ENCODE results near the gene NUB1.

The NUB1 gene

DNA sequence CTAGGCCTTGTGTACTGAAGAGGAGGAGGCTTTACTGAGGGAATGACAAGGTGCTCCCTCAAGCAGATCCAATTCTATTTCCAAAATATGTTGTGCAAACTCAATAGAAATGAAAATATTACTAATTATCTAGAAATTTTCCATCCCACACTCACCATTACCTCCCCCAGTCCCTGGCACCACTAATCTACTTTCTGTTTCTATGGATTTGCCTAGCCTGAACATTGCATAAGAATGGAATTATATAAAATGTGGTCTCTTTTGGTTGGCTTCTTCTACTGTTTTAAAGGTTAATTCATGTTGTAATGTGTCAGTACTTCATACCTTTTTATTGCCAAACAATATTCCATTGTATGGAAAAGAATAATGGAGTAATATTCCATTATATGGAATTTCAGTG is 18.7 kb upstream of the NUB1 start:
- no peaks in the 10 kb centered on the region for H3K27me3 Mint-ChIP-seq
- H3K27ac Mint-ChIP-seq: no peak overlapping the region
- no peak overlapping the region for H3K4me3 Mint-ChIP-seq
- DNase-seq: no peak
- H3K9me3 Mint-ChIP-seq: peaks cover 12% of the 10 kb centered on the region
- H3K4me1 Mint-ChIP-seq (ENCODE audit: low read depth): no peaks in the 10 kb centered on the region
- no peaks in the 10 kb centered on the region for H3K36me3 Mint-ChIP-seq (ENCODE audit: low read depth)

DNA sequence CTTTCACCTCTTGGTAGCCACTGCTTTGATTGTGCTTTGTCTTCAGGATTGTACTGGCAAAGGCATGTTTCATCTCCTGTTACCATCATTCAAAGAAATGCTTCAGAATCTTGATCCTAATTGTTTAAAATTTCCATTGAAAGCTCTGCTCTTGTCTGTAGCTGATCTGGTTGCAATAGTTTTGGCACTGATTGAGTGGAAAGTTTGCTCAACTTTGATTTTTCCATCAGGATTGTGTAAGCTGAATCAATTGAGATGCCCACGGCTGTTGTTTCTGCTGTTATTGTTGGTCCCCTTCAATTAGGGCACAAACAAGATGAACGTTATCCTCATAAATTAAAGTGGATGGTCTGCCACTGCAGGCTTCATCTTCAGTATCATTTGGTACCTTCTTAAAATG is 14.6 kb upstream of the NUB1 start:
- Mint-ChIP-seq H3K36me3 (ENCODE audit: low read depth) (no peaks in the 10 kb centered on the region), H3K27me3 (no peaks in the 10 kb centered on the region), H3K27ac (no peak overlapping the region), H3K9me3 (no peaks in the 10 kb centered on the region), H3K4me3 (no peak overlapping the region), H3K4me1 (ENCODE audit: low read depth) (no peaks in the 10 kb centered on the region)
- no peak for DNase-seq

DNA sequence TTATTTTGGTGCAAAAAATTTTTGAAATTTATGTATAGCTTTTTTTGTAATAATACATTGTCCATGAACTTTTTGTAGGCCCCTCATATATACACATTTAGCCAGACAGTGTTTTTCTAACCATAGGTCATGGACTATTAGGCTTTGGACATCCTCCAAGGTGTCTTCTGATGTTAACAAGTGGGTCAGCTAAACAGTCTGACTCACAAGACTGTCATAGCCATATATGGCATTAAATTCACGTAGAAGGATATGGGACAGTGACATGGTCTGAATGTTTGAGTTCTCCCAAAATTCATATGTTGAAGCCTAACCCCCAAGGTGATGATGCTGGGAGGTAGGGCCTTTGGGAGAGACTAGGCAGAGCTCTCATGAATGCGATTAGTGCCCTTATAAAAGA is 14.0 kb upstream of the NUB1 start:
- Mint-ChIP-seq H3K27me3 (no peaks in the 10 kb centered on the region), H3K9me3 (no peaks in the 10 kb centered on the region), H3K27ac (no peak overlapping the region), H3K4me1 (ENCODE audit: low read depth) (no peaks in the 10 kb centered on the region), H3K36me3 (ENCODE audit: low read depth) (no peaks in the 10 kb centered on the region), H3K4me3 (no peak overlapping the region)
- no peak for DNase-seq

- H3K4me1 Mint-ChIP-seq (ENCODE audit: low read depth): no peaks in the 10 kb centered on the region
- DNase-seq: no peak
- H3K36me3 Mint-ChIP-seq (ENCODE audit: low read depth): no peaks in the 10 kb centered on the region
- no peaks in the 10 kb centered on the region for H3K27me3 Mint-ChIP-seq
- no peak overlapping the region for H3K4me3 Mint-ChIP-seq
- no peaks in the 10 kb centered on the region for H3K9me3 Mint-ChIP-seq
- no peak overlapping the region for H3K27ac Mint-ChIP-seq
These were observed 11.4 kb upstream of the NUB1 start for GRCh38 chr7:151330181-151330580.

- H3K4me3 Mint-ChIP-seq: no peak overlapping the region
- no peaks in the 10 kb centered on the region for H3K9me3 Mint-ChIP-seq
- no peaks in the 10 kb centered on the region for H3K36me3 Mint-ChIP-seq (ENCODE audit: low read depth)
- no peaks in the 10 kb centered on the region for H3K27me3 Mint-ChIP-seq
- no peak overlapping the region for H3K27ac Mint-ChIP-seq
- DNase-seq: no peak
- peaks cover 1% of the 10 kb centered on the region for H3K4me1 Mint-ChIP-seq (ENCODE audit: low read depth)
These were observed 11.0 kb upstream of the NUB1 start for GRCh38 chr7:151330661-151331060.

GRCh38 chr7:151334628-151335027 is 7.0 kb upstream of the NUB1 start:
- no peak overlapping the region for H3K27ac Mint-ChIP-seq

DNA sequence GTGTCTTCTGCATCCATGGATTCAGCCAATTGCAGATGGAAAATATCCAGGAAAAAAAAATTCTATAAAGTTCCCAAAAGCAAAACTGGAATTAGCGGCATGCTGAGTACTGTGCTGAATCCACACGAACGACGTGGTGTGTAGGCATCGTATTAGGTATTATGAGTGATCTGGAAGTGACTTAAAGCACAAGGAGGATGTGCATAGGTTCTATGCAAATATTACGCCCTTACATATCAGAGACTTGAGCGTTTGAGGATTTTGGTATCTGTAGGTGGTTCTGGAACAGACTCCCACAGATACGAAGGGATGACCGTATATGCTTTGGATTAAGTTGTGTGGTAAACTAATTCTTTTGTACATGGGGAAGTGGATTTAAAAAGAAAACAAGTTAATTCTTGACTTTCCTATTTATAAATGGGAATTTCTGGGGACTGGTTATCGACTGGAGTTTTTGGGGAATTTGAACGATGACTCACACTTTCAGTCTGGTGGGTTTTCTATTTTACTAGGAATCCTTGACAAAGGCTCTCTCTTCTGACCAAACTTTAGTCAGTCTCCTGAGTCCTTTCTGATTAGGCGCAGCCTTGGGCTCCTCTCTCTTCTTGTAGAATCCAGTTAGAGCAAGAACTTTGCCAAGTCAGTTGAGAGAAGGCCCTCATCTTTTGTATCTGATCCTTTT is 5.4 kb upstream of the NUB1 start:
- peaks cover 3% of the 10 kb centered on the region for H3K9me3 Mint-ChIP-seq
- no peak overlapping the region for H3K4me3 Mint-ChIP-seq
- H3K4me1 Mint-ChIP-seq (ENCODE audit: low read depth): peaks cover 33% of the 10 kb centered on the region
- H3K36me3 Mint-ChIP-seq (ENCODE audit: low read depth): no peaks in the 10 kb centered on the region
- H3K27me3 Mint-ChIP-seq: no peaks in the 10 kb centered on the region
- DNase-seq: no peak
- H3K27ac Mint-ChIP-seq: no peak overlapping the region

More at GRCh38 chr7:151334628-151335027, 7.0 kb upstream of the NUB1 start:
- no peak overlapping the region for H3K4me3 Mint-ChIP-seq
- H3K27me3 Mint-ChIP-seq: no peaks in the 10 kb centered on the region
- peaks cover 19% of the 10 kb centered on the region for H3K4me1 Mint-ChIP-seq (ENCODE audit: low read depth)
- peaks cover 3% of the 10 kb centered on the region for H3K9me3 Mint-ChIP-seq
- no peak for DNase-seq
- H3K36me3 Mint-ChIP-seq (ENCODE audit: low read depth): no peaks in the 10 kb centered on the region

DNA sequence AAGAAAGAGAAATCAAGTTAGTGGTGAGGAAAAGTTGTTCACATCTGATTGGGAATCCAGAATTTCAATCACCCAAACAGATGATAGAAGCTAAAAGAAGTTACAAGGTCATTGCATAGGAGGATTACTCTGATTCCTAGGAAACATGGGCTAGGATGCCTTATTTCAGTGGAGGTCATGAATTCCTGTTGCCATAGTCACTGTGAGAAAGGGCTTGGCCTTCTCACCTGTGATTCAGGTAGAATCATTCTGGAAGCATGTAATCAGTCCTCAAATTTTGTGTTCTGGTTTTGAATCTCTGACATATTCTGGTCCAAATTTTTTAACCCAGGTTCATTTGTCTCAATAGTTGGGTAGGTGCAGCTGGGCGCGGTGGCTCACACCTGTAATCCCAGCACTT is 4.3 kb upstream of the NUB1 start:
- no peaks in the 10 kb centered on the region for H3K27me3 Mint-ChIP-seq

GRCh38 chr7:151338809-151339208 is 2.8 kb upstream of the NUB1 start:
- Mint-ChIP-seq H3K9me3 (peaks cover 3% of the 10 kb centered on the region), H3K4me3 (no peak overlapping the region), H3K27me3 (no peaks in the 10 kb centered on the region), H3K36me3 (ENCODE audit: low read depth) (peaks cover 12% of the 10 kb centered on the region), H3K27ac (no peak overlapping the region), H3K4me1 (ENCODE audit: low read depth) (peaks cover 46% of the 10 kb centered on the region)
- no peak for DNase-seq

More for the DNA sequence above, 4.3 kb upstream of the NUB1 start:
- Mint-ChIP-seq H3K4me3 (no peak overlapping the region), H3K4me1 (ENCODE audit: low read depth) (peaks cover 36% of the 10 kb centered on the region), H3K27ac (no peak overlapping the region), H3K9me3 (peaks cover 3% of the 10 kb centered on the region), H3K36me3 (ENCODE audit: low read depth) (peaks cover 2% of the 10 kb centered on the region)
- DNase-seq: no peak

DNA sequence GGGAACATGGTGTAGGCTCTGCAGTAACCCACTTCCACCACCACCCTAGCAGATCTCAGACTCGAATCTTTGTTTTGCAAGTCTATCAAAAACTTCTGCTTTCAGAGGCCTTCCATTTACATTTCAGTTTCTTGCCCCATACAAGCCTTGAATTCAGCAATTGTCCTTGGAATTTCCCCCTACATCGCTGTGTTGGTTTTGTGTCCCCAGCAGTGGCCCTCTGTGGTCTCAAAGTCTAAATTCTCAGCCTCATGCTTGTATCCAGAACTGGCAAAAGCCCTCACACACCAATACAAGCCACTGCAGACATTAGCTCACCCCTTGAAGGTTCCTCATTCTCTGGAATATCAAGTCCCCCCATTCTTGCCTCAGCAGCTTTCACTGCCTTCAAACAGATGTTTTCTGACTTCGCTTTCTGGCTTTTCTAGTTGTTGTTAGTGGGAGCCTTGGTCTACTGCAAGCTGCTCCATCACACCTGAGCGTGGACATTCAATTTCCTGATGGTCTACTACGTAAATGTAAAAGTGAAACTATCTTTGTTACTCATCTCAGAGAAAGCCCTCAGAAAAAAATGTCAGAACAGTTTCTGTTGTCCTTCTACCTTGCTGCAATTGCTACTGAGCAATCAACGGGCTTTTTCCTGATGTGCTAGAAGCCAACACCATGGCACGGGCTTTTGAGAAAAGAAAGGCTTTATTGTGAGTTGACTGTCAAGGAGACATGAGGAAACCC is 1.8 kb upstream of the NUB1 start:
- DNase-seq: no peak
- Mint-ChIP-seq H3K4me3 (no peak overlapping the region), H3K36me3 (ENCODE audit: low read depth) (peaks cover 12% of the 10 kb centered on the region), H3K27me3 (no peaks in the 10 kb centered on the region), H3K27ac (peak overlapping the region; percentile 73), H3K4me1 (ENCODE audit: low read depth) (peaks cover 48% of the 10 kb centered on the region), H3K9me3 (peaks cover 3% of the 10 kb centered on the region)

GRCh38 chr7:151340794-151341356 is 737 bp upstream of the NUB1 start:
- H3K4me3 Mint-ChIP-seq: peak overlapping the region; percentile 82
- peak overlapping the region; percentile 50 for H3K27ac Mint-ChIP-seq

GRCh38 chr7:151342102-151342646 is 562 bp downstream of the NUB1 start:
- H3K36me3 Mint-ChIP-seq (ENCODE audit: low read depth): peaks cover 31% of the 10 kb centered on the region
- no peak for DNase-seq

More at GRCh38 chr7:151340794-151341356, 737 bp upstream of the NUB1 start:
- Mint-ChIP-seq H3K4me1 (ENCODE audit: low read depth) (peaks cover 52% of the 10 kb centered on the region), H3K36me3 (ENCODE audit: low read depth) (peaks cover 20% of the 10 kb centered on the region), H3K27me3 (no peaks in the 10 kb centered on the region), H3K9me3 (peaks cover 3% of the 10 kb centered on the region)
- DNase-seq: no peak

GRCh38 chr7:151342811-151343210 is 1.2 kb downstream of the NUB1 start:
- H3K9me3 Mint-ChIP-seq: peaks cover 3% of the 10 kb centered on the region
- peak overlapping the region; percentile 82 for H3K4me3 Mint-ChIP-seq
- H3K4me1 Mint-ChIP-seq (ENCODE audit: low read depth): peaks cover 56% of the 10 kb centered on the region
- H3K27ac Mint-ChIP-seq: peak overlapping the region; percentile 94
- DNase-seq: no peak
- H3K27me3 Mint-ChIP-seq: no peaks in the 10 kb centered on the region
- H3K36me3 Mint-ChIP-seq (ENCODE audit: low read depth): peaks cover 36% of the 10 kb centered on the region

More at GRCh38 chr7:151342102-151342646, 562 bp downstream of the NUB1 start:
- no peaks in the 10 kb centered on the region for H3K27me3 Mint-ChIP-seq
- peak overlapping the region; percentile 94 for H3K27ac Mint-ChIP-seq
- H3K4me3 Mint-ChIP-seq: peak overlapping the region; percentile 82
- H3K9me3 Mint-ChIP-seq: peaks cover 3% of the 10 kb centered on the region
- H3K4me1 Mint-ChIP-seq (ENCODE audit: low read depth): peaks cover 53% of the 10 kb centered on the region

- peak overlapping the region; percentile 94 for H3K27ac Mint-ChIP-seq
- peaks cover 41% of the 10 kb centered on the region for H3K36me3 Mint-ChIP-seq (ENCODE audit: low read depth)
- H3K4me1 Mint-ChIP-seq (ENCODE audit: low read depth): peaks cover 61% of the 10 kb centered on the region
- H3K27me3 Mint-ChIP-seq: no peaks in the 10 kb centered on the region
- DNase-seq: no peak
- H3K4me3 Mint-ChIP-seq: peak overlapping the region; percentile 82
- H3K9me3 Mint-ChIP-seq: peaks cover 3% of the 10 kb centered on the region
These were observed 1.9 kb downstream of the NUB1 start for GRCh38 chr7:151343516-151343915.
